ENCODE data around the gene SEMA5B. TPM values are rescaled to one million over a fixed set of nuclear protein-coding genes. Genes with fewer than 3 reads are reported as not detected.

SEMA5B gene
- total and polyA plus RNA-seq, 2 of the 4 experiments (the other 2 are of a cell fraction) = not detected

DNA sequence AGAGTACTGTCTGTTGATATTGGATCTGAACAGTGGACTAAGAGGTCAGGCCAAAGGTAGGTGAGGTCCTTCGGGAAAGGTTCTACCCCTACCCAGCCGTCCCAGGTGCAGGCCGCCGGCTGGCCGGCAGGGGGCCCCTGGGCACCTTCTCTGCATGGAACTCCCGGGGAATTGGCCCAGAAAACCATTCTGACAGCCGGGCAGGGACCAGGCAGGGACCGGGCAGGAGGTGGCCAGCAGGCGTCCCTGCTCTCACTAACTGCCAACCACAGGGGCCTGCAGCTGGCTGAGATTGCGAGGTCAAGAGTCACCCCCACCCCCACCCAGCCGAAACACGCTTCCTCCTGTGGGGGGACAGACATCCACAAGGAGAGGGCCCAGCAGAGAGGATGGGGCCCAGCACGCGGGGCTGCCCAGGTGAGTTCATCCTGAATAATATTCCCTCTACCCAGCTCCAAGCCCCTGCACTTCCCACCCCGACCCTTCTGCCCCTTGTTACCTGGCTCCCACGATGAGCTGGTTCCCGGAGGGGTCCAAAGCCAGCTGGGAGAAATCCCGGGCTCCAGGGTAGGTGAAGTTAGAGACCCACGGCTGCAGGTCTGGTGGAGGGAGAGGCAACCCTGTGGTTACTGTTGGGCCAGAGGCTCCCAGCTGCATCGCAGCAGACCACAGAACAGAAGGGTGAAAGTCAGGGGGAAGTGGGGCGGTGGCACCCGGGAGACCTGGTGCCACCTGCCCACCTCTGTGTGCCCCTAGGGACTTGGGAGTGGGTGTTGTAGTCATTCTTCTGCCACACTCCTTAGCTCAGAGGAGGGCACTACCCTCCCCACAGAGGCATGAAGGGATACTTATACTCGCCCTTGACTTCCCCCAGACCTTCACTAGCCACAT, 84.4 kb downstream of the SEMA5B start (continued):
- TF ChIP-seq POLR2A (IDR thresholded peaks at IDR 0.05; ENCODE audit: low read depth, low read length) = no peak
- TF ChIP-seq SMC3 (IDR thresholded peaks at IDR 0.05; ENCODE audit: low read depth, low read length) = peak; percentile 87

DNA sequence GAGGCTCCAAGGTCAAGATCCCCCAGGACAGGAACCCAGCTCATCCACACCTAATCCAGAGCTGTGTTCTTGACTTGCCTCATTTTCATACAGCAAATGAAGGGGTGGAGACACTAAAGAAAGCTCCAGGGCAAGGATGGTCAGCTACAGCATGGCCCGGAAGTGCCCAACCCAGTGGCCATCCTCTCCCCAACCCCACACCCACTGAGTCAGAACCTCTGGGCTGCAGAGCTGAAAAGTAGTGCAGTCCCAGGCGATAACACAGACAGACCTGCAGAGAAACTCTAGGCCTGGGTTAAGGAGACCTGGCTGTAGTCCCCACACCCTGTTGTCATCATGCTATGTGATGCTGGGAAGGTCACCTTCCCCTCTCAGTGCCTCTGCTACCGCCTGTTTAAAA, 85.3 kb downstream of the SEMA5B start:
- Histone ChIP-seq H3K56ac (ENCODE audit: extremely low read depth, insufficient read depth, low read length) (no peak overlapping the region), H2BK20ac (ENCODE audit: low read depth, low read length) (no peak overlapping the region), H3K4ac (ENCODE audit: low read depth, low read length) (no peak overlapping the region), H2AFZ (replicated peaks; ENCODE audit: low read length, poor library complexity) (peak overlapping the region; percentile 29), H3K79me1 (ENCODE audit: low read depth in 1 of 2, low read length in 2 of 2) (no peaks in the 10 kb centered on the region), H3K36me3 (ENCODE audit: control insufficient read depth, insufficient read depth, low read length) (no peaks in the 10 kb centered on the region), H3K4me3 (ENCODE audit: insufficient read depth, low read depth, low read length) (no peak overlapping the region), H4K8ac (ENCODE audit: low read depth in 2 of 2, low read length in 2 of 2) (no peak overlapping the region), H4K20me1 (ENCODE audit: insufficient read depth, low read length) (no peaks in the 10 kb centered on the region), H2AK5ac (ENCODE audit: low read depth, low read length) (no peak overlapping the region), H3K9ac (ENCODE audit: low read depth, low read length) (no peak overlapping the region), H3K18ac (ENCODE audit: low read depth, low read length) (no peak overlapping the region), H3K9me3 (ENCODE audit: control insufficient read depth, insufficient read depth, low read length) (no peaks in the 10 kb centered on the region), H3K27ac (ENCODE audit: insufficient read depth, low read length) (no peak overlapping the region), H2AK9ac (replicated peaks; ENCODE audit: low read depth, low read length, poor library complexity) (no peak overlapping the region), H4K5ac (ENCODE audit: low read depth, low read length) (no peak overlapping the region), H3K4me2 (ENCODE audit: low read depth, low read length) (no peak overlapping the region), H2BK15ac (ENCODE audit: low read depth, low read length) (no peak overlapping the region), H3K27me3 (ENCODE audit: control insufficient read depth, insufficient read depth, low read length) (peaks cover 53% of the 10 kb centered on the region), H3K9me1 (ENCODE audit: insufficient read depth, low read length) (no peaks in the 10 kb centered on the region), H4K91ac (ENCODE audit: insufficient read depth, low read depth, low read length) (no peak overlapping the region), H2BK5ac (ENCODE audit: low read depth, low read length, poor library complexity, severe bottlenecking) (no peak overlapping the region), H2BK120ac (ENCODE audit: low read depth, low read length) (no peak overlapping the region), H3K23ac (ENCODE audit: low read depth, low read length) (no peak overlapping the region), H3K14ac (replicated peaks; ENCODE audit: low read depth, low read length) (no peak overlapping the region), H3K4me1 (ENCODE audit: control insufficient read depth, insufficient read depth, low read length) (no peaks in the 10 kb centered on the region)
- BruUV-seq (replicated peaks) = no TSS peak
- POLR2A ChIA-PET (ENCODE audit: unreplicated experiment) = no interaction called here
- ATAC-seq (ENCODE audit: low read depth) (no peak), DNase-seq (no peak)
- intact Hi-C loops (cut with micrococcal nuclease) (loop anchor here (2.0 to 10.0 kb wide), 2 partner anchors 253 to 377 kb away; partner anchors contain the start of genes DTX3L and PARP9), in situ Hi-C loops (cut with MboI; ENCODE audit: low sequenced_read_pairs) (loop anchor here (10.0 kb wide), 1 partner anchor 83 kb away; the partner anchor contains the start of gene SEMA5B), dilution Hi-C loops (cut with HindIII; ENCODE audit: low sequenced_read_pairs, unreplicated experiment) (no loop called here)
- no CpG with 5 or more reads among the region's 3 CpGs for WGBS, 2 experiments (ENCODE audit: extremely low coverage in 2 of 2, insufficient read length in 1 of 2)
- CTCF ChIA-PET = interaction anchor here (1.4 to 1.6 kb wide), 2 partner anchors 84 to 86 kb away, joined by 3 to 5 read pairs; partner anchors contain the start of gene SEMA5B
- TF ChIP-seq CEBPB (IDR thresholded peaks at IDR 0.05; ENCODE audit: low read depth, low read length) (no peak), RAD21 (IDR thresholded peaks at IDR 0.05; ENCODE audit: low read length) (no peak), NFE2L2 (IDR thresholded peaks at IDR 0.05; ENCODE audit: low read depth, low read length) (no peak), POLR2A (IDR thresholded peaks at IDR 0.05; ENCODE audit: low read depth, low read length) (no peak), FOS (IDR thresholded peaks at IDR 0.05; ENCODE audit: low read depth, low read length) (no peak), MAFK (IDR thresholded peaks at IDR 0.05; ENCODE audit: low read depth, low read length) (no peak), SMC3 (IDR thresholded peaks at IDR 0.05; ENCODE audit: low read depth, low read length) (no peak), MXI1 (IDR thresholded peaks at IDR 0.05; ENCODE audit: borderline replicate concordance, low read depth, low read length) (no peak), RCOR1 (IDR thresholded peaks at IDR 0.05; ENCODE audit: insufficient replicate concordance, low read length) (no peak), BHLHE40 (IDR thresholded peaks at IDR 0.05; ENCODE audit: low read depth, low read length) (no peak), MAZ (IDR thresholded peaks at IDR 0.05; ENCODE audit: borderline replicate concordance, low read depth, low read length) (no peak)
- TF ChIP-seq, protein P1, sequence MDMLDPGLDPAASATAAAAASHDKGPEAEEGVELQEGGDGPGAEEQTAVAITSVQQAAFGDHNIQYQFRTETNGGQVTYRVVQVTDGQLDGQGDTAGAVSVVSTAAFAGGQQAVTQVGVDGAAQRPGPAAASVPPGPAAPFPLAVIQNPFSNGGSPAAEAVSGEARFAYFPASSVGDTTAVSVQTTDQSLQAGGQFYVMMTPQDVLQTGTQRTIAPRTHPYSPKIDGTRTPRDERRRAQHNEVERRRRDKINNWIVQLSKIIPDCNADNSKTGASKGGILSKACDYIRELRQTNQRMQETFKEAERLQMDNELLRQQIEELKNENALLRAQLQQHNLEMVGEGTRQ (IDR thresholded peaks at IDR 0.05; ENCODE audit: low read depth, low read length) = no peak
- TF ChIP-seq, protein P2, sequence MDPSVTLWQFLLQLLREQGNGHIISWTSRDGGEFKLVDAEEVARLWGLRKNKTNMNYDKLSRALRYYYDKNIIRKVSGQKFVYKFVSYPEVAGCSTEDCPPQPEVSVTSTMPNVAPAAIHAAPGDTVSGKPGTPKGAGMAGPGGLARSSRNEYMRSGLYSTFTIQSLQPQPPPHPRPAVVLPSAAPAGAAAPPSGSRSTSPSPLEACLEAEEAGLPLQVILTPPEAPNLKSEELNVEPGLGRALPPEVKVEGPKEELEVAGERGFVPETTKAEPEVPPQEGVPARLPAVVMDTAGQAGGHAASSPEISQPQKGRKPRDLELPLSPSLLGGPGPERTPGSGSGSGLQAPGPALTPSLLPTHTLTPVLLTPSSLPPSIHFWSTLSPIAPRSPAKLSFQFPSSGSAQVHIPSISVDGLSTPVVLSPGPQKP (IDR thresholded peaks at IDR 0.05; ENCODE audit: borderline replicate concordance, low read depth, low read length) = no peak

Data from IMR-90 (cell line).